BJ (cell line): ENCODE results near the gene TSC2. TPM values are rescaled to one million over a fixed set of nuclear protein-coding genes. Genes with fewer than 3 reads are reported as not detected.

Experiments
- CTCF ChIA-PET: fragments of 350-600 bp; formaldehyde crosslinking; extraction: SDS; loops from one replicate; lab custom pipeline; 2021; ENCODE audit warnings: antibody characterized with exemption, inconsistent platforms; lab: Yijun Ruan, JAX
- POLR2A ChIA-PET: fragments of 300-600 bp; sonication (Branson Sonifier 250); formaldehyde crosslinking; extraction: SDS; loops from one replicate; lab custom pipeline; 2021; ENCODE audit warnings: antibody characterized with exemption; lab: Charles Lee
- DNase-seq: peaks from one replicate; pipeline ENCODE4 v3.0.0-alpha.2; 2011; ENCODE audit warnings: low read depth
- H3K27me3 ChIP-seq: 2 replicates; pipeline ENCODE4 v1.6.0; 2011; ENCODE audit warnings: low read length; ENCODE audit not compliant: control insufficient read depth, insufficient read depth
- H3K36me3 ChIP-seq: 2 replicates; pipeline ENCODE4 v1.5.1; 2011; ENCODE audit warnings: low read length; ENCODE audit not compliant: control insufficient read depth, insufficient read depth
- H3K4me3 ChIP-seq: 2 replicates; pipeline ENCODE4 v1.5.1; 2011; ENCODE audit warnings: low read depth, mild to moderate bottlenecking, control low read depth, low read length
- polyA plus RNA-seq: library from polyadenylated mRNA; depleted of rRNA; stranded (reverse); fragments of >200 nt; gene quantifications from 2 replicates; pipeline ENCODE4 v1.2.3, GENCODE V29; 2011
- TF ChIP-seq, protein P1 (sequence below): IDR thresholded peaks from 2 replicates; pipeline ENCODE4 v1.5.1; 2011; ENCODE audit warnings: low read depth, mild to moderate bottlenecking, control low read depth, inconsistent platforms, low read length, moderate library complexity; ENCODE audit not compliant: insufficient read depth

Gene TSC2
- polyA plus RNA-seq, 1 experiment, result 66.3 TPM

DNA sequence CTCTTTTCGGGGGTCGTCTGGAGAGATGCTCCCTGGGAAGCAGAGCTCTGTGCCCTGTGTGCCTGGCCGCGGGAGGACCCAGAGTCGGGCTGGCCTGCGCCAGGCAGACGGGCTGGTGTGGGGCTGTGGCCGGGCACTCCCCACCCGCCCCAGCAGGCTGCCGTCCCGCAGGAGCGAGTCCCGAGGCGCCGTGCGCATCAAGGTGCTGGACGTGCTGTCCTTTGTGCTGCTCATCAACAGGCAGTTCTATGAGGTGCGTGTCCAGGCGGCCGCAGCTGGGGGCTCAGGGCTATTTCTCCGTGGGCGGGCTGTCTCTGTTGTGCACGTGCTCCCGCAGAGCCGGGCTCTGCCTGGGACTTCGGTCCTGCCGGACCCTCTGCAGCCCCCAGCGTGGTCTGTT, 15.0 kb downstream of the TSC2 start:
- ChIA-PET POLR2A (no interaction called here), CTCF (interaction anchor here (0.9 kb wide), 1 partner anchor 40 kb away, joined by 3 read pairs; no protein-coding TSS in a partner anchor)
- Histone ChIP-seq H3K4me3 (no peak overlapping the region), H3K36me3 (peaks cover 39% of the 10 kb centered on the region), H3K27me3 (no peaks in the 10 kb centered on the region)
- no peak for DNase-seq
- TF ChIP-seq, protein P1, sequence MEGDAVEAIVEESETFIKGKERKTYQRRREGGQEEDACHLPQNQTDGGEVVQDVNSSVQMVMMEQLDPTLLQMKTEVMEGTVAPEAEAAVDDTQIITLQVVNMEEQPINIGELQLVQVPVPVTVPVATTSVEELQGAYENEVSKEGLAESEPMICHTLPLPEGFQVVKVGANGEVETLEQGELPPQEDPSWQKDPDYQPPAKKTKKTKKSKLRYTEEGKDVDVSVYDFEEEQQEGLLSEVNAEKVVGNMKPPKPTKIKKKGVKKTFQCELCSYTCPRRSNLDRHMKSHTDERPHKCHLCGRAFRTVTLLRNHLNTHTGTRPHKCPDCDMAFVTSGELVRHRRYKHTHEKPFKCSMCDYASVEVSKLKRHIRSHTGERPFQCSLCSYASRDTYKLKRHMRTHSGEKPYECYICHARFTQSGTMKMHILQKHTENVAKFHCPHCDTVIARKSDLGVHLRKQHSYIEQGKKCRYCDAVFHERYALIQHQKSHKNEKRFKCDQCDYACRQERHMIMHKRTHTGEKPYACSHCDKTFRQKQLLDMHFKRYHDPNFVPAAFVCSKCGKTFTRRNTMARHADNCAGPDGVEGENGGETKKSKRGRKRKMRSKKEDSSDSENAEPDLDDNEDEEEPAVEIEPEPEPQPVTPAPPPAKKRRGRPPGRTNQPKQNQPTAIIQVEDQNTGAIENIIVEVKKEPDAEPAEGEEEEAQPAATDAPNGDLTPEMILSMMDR, result no peak

DNA sequence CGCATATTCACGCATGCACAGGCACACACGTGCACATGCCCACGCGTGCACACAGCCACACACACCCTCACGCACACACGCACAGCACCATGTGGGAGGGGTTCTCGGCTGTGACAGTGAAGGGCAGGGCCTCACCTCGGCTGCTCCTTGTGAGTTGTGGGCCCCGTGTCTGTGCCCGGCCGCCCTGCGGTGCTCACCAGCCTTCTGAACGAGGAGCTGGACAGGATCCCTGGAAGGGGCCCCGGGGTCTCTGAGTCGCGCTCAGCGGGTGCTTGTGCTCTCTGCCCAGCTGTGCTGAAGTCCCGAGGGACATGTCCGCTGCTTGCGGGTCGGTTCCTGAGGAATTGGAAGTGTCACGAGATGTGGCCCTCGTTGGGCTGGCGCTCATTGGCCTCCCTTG, 16.1 kb downstream of the TSC2 start:
- no peak for DNase-seq
- H3K27me3 ChIP-seq, result no peaks in the 10 kb centered on the region
- no peak overlapping the region for H3K4me3 ChIP-seq
- ChIA-PET CTCF (interaction anchor here (0.9 kb wide), 1 partner anchor 41 kb away, joined by 3 read pairs; no protein-coding TSS in a partner anchor), POLR2A (no interaction called here)
- H3K36me3 ChIP-seq, result peaks cover 38% of the 10 kb centered on the region
- TF ChIP-seq, protein P1, result no peak

DNA sequence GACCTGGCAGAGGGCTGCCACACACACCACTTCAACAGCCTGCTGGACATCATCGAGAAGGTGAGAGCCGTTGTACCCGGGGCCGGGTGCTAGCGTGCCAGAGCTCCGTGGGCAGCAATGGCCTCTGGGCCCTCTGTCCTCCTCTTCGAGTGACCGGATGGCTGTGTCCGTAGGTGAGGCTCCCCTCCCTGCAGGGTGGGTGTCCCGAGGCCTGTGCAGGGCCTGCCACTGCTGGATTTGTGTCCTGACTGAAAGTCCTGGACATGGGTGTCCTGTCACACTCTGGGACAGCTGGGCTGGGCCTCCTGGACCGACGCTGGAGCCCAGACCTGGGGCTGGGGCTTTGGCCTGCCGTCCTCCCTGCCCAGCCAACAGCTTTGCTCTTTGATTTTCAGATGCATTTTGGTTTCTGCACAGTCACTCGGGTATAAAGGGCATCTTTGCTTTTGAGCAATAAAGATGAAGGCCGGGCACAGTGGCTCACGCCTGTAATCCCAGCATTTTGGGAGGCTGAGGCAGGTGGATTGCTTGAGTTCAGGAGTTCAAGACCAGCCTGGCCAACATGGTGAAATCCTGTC, 16.7 kb downstream of the TSC2 start:
- H3K36me3 ChIP-seq, result peaks cover 38% of the 10 kb centered on the region
- ChIA-PET CTCF (no interaction called here), POLR2A (no interaction called here)

DNA sequence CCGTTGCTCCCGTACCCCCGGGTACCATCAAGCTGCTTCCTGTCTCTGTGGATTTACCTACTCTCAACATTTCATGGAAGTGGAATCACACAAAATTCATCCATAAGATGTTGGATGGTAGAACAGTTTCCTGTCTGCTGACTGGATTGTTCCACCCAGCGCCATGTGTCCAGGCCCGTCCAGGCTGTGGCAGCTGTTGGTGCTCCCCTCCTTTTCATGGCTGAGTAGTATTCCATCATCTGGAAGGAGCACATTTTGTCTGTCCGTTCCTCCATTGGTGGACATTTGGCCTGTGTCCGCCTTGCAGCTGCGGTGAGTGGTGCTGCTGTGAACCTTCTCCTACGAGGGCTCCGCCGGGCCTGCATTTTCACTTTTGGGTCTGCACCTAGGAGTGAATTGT, 18.4 kb downstream of the TSC2 start:
- no peak for DNase-seq
- POLR2A ChIA-PET, result interaction anchor here (0.6 kb wide), 1 partner anchor 44 kb away, joined by 3 read pairs; no protein-coding TSS in a partner anchor
- no peaks in the 10 kb centered on the region for H3K27me3 ChIP-seq
- CTCF ChIA-PET, result interaction anchor here (0.7 to 1.1 kb wide), 2 partner anchors 9 to 16 kb away, joined by 3 read pairs; no protein-coding TSS in a partner anchor
- peaks cover 39% of the 10 kb centered on the region for H3K36me3 ChIP-seq
- TF ChIP-seq, protein P1, result no peak
- no peak overlapping the region for H3K4me3 ChIP-seq

More for the DNA sequence above, 16.7 kb downstream of the TSC2 start:
- H3K4me3 ChIP-seq, result no peak overlapping the region
- no peaks in the 10 kb centered on the region for H3K27me3 ChIP-seq
- TF ChIP-seq, protein P1, result no peak
- DNase-seq, result no peak

DNA sequence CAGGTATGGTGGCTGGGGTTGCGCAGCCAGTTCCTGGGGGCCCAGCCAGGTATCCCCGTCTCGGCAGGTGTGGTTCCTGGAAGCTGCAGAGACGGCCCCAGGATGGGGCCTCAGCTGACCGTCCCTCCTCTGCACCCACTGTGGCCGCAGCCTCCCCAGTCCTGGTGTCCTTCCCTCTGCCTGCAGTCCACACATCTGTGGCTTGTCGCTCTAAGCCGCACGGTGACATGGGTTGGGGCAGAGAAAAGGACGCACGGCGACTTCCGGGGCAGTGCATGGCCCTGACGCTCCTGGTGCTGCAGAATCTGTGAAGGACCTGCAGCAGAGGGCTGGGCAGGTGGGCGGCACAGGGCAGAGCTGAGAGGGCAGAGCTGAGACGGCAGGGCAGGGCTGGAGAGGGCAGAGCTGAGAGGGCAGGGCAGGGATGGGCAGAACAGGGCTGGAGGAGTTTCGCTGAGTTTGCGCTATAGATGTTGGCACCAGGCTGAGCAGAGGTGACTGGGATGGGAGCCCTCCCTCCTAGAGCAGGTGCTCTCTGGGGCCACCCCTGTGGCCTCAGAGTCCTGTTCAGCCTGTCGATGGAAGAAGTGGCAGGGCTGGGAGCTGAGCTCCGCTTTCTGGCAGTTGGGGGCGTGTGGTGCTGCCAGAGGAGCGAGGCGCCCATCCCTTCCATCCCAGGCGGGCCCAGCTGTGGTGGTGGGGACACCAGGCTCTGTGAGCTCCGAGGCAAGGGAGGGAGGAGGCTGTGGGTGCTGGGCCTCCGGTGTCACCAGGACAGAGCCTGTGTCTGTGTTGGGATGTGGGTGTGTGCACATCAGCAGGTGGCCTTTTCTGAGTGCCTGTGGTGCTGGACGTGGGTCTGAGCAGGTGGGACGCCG, 23.0 kb downstream of the TSC2 start:
- Histone ChIP-seq H3K27me3 (no peaks in the 10 kb centered on the region), H3K36me3 (peaks cover 44% of the 10 kb centered on the region), H3K4me3 (no peak overlapping the region)
- no peak for DNase-seq
- ChIA-PET POLR2A (no interaction called here), CTCF (interaction anchor here (0.6 to 1.4 kb wide), 2 partner anchors 14 to 51 kb away, joined by 3 to 8 read pairs; no protein-coding TSS in a partner anchor)
- TF ChIP-seq, protein P1, result no peak
